Breast epithelium (tissue), 4 donors: ENCODE measurements around the gene TNS3. TPM values are rescaled to one million over a fixed set of nuclear protein-coding genes. Genes with fewer than 3 reads are reported as not detected.
A peak's percentile ranks its signal among the peaks of the same experiment; 100 is the strongest.

ENCODE experiments used
- DNase-seq, 2 donors: peaks; one replicate each; pipeline ENCODE4 v3.0.0-alpha.2; 2019; ENCODE audit warnings: low spot score in 2 of 2
- H3K27ac ChIP-seq, 2 donors: fragments of 200-600 bp; sonication (generic) in 1 of 2; one replicate each; pipeline ENCODE4 v1.5.1; 2016 to 2019; ENCODE audit warnings: mild to moderate bottlenecking in 1 of 2
- H3K27me3 ChIP-seq, 2 donors: fragments of 200-600 bp; sonication (generic) in 1 of 2; one replicate each; pipeline versions ENCODE4 v1.5.1 to v1.6.0; 2017 to 2019; ENCODE audit warnings: control low read depth in 1 of 2, mild to moderate bottlenecking in 1 of 2
- H3K36me3 ChIP-seq: fragments of 200-600 bp; one replicate; pipeline ENCODE4 v1.5.1; 2019
- H3K4me1 ChIP-seq, 2 donors: fragments of 200-600 bp; sonication (generic); one replicate each; pipeline ENCODE4 v1.5.1; 2016 to 2019; ENCODE audit warnings: control low read depth in 1 of 2
- H3K4me3 ChIP-seq, 3 donors: fragments of 200-600 bp; sonication (generic); 1 replicate in 2 of 3; 2 replicates in 1 of 3; pipeline ENCODE4 v1.5.1; 2016 to 2019; ENCODE audit warnings: mild to moderate bottlenecking in 3 of 3, moderate library complexity in 2 of 3
- H3K9me3 ChIP-seq, 2 donors: fragments of 200-600 bp; sonication (generic) in 1 of 2; one replicate each; pipeline ENCODE4 v1.5.1; 2016 to 2019; ENCODE audit warnings: control low read depth in 1 of 2
- CTCF ChIP-seq, 3 donors: fragments of 450-650 bp; IDR thresholded peaks; one replicate each; pipeline ENCODE4 v1.5.1; 2016 to 2017; ENCODE audit warnings: antibody characterized with exemption in 3 of 3, mild to moderate bottlenecking in 3 of 3, moderate library complexity in 3 of 3
- POLR2A ChIP-seq: fragments of 450-650 bp; IDR thresholded peaks from one replicate; pipeline ENCODE4 v1.6.1; 2016; ENCODE audit warnings: antibody characterized with exemption, mild to moderate bottlenecking, moderate library complexity
- POLR2AphosphoS5 ChIP-seq, 3 donors: sonication (generic); formaldehyde crosslinking; IDR thresholded peaks; one replicate each; pipeline ENCODE4 v1.6.1; 2017; ENCODE audit warnings: antibody characterized with exemption in 3 of 3
- intact Hi-C: fragments of 100-400 bp; cut with DNase I; formaldehyde crosslinking; loops from one replicate; pipeline ENCODE4 v1.15.1; 2023; ENCODE audit warnings: low total_unique reads
- total RNA-seq, 3 donors: library from RNA; depleted of rRNA; stranded (reverse); fragments of >200 nt; gene quantifications; one replicate each; pipeline ENCODE4 v1.1.0, GENCODE V29; 2016

Gene TNS3
- total RNA-seq, 3 donors from 2014 or later, result 41.0 to 78.1 (median 56.2) TPM

GRCh38 chr7:47347346-47347745, 234.6 kb downstream of the TNS3 start:
- TF ChIP-seq POLR2A (no peak), POLR2AphosphoS5 (IDR thresholded peaks at IDR 0.05) (no peak), CTCF (IDR thresholded peaks at IDR 0.05) (no peak)
- H3K4me3 ChIP-seq, result no peak overlapping the region
- peak in 1 of 2 donors; percentile 10 for DNase-seq
- no peak overlapping the region for H3K27ac ChIP-seq
- intact Hi-C loops, result loop anchor here (10.0 kb wide), 1 partner anchor 187 kb away; no protein-coding TSS in a partner anchor
- no peaks in the 10 kb centered on the region for H3K9me3 ChIP-seq
- H3K27me3 ChIP-seq, result no peaks in the 10 kb centered on the region
- no peaks in the 10 kb centered on the region for H3K36me3 ChIP-seq
- no peaks in the 10 kb centered on the region for H3K4me1 ChIP-seq

GRCh38 chr7:47346377-47346914, 235.5 kb downstream of the TNS3 start:
- Histone ChIP-seq H3K36me3 (no peaks in the 10 kb centered on the region), H3K27ac (no peak overlapping the region), H3K4me3 (no peak overlapping the region), H3K4me1 (no peaks in the 10 kb centered on the region), H3K9me3 (no peaks in the 10 kb centered on the region), H3K27me3 (no peaks in the 10 kb centered on the region)
- intact Hi-C loops, result loop anchor here (10.0 kb wide), 1 partner anchor 188 kb away; no protein-coding TSS in a partner anchor
- DNase-seq, result peak in 1 of 2 donors; percentile 27
- TF ChIP-seq POLR2A (no peak), CTCF (IDR thresholded peaks at IDR 0.05) (no peak), POLR2AphosphoS5 (IDR thresholded peaks at IDR 0.05) (no peak)

- TF ChIP-seq POLR2A, result no peak
- TF ChIP-seq CTCF (IDR thresholded peaks at IDR 0.05), result no peak
- TF ChIP-seq POLR2AphosphoS5 (IDR thresholded peaks at IDR 0.05), result no peak
- H3K4me1 ChIP-seq, result no peaks in the 10 kb centered on the region
- H3K27ac ChIP-seq, result no peak overlapping the region
Measured at GRCh38 chr7:47345857-47346298, 236.0 kb downstream of the TNS3 start.

GRCh38 chr7:47344171-47344955, 237.5 kb downstream of the TNS3 start:
- DNase-seq, result peak in 1 of 2 donors; percentile 43

More at GRCh38 chr7:47345857-47346298, 236.0 kb downstream of the TNS3 start:
- DNase-seq, result peak in 1 of 2 donors; percentile 41
- H3K36me3 ChIP-seq, result no peaks in the 10 kb centered on the region
- intact Hi-C loops, result loop anchor here (1.0 to 10.0 kb wide), 2 partner anchors 28 to 189 kb away; no protein-coding TSS in a partner anchor
- no peaks in the 10 kb centered on the region for H3K27me3 ChIP-seq
- no peaks in the 10 kb centered on the region for H3K9me3 ChIP-seq
- H3K4me3 ChIP-seq, result no peak overlapping the region

More at GRCh38 chr7:47344171-47344955, 237.5 kb downstream of the TNS3 start:
- no peak overlapping the region for H3K4me3 ChIP-seq
- no peaks in the 10 kb centered on the region for H3K9me3 ChIP-seq
- intact Hi-C loops, result loop anchor here (10.0 kb wide), 1 partner anchor 190 kb away; no protein-coding TSS in a partner anchor
- no peaks in the 10 kb centered on the region for H3K4me1 ChIP-seq
- no peaks in the 10 kb centered on the region for H3K36me3 ChIP-seq
- H3K27ac ChIP-seq, result no peak overlapping the region
- TF ChIP-seq POLR2A (no peak), CTCF (IDR thresholded peaks at IDR 0.05) (no peak), POLR2AphosphoS5 (IDR thresholded peaks at IDR 0.05) (no peak)
- no peaks in the 10 kb centered on the region for H3K27me3 ChIP-seq
